Activated naive CD4-positive, alpha-beta T cell treated with anti-CD3 and anti-CD28 coated beads, Interleukin-2, amount 50 U/mL, for 72 hours (primary cell): Measurements from ENCODE around the gene ATG9A. TPM values are rescaled to one million over a fixed set of nuclear protein-coding genes. Genes with fewer than 3 reads are reported as not detected.
A peak's percentile ranks its signal among the peaks of the same experiment; 100 is the strongest.

Experiments used
- ATAC-seq, 2 donors: fragments of 150-1000 bp; cut with Tn5 transposase; 2 replicates each; pipeline ENCODE4 v1.10.0; 2021; ENCODE audit warnings: mild to moderate bottlenecking in 2 of 2, moderate library complexity in 2 of 2
- DNase-seq, 2 donors: peaks; one replicate each; pipeline ENCODE4 v3.0.0; 2021 to 2022; ENCODE audit warnings: low spot score in 2 of 2
- H3K27ac Mint-ChIP-seq, 2 donors: one replicate each; pipeline ENCODE4 v1.8.0; 2022; ENCODE audit warnings: mild to moderate bottlenecking in 2 of 2, mixed read lengths in 2 of 2
- H3K36me3 Mint-ChIP-seq, 2 donors: one replicate each; pipeline ENCODE4 v1.8.0; 2022; ENCODE audit warnings: mixed read lengths in 2 of 2
- H3K9me3 Mint-ChIP-seq, 2 donors: one replicate each; pipeline ENCODE4 v1.8.0; 2022; ENCODE audit warnings: mixed read lengths in 2 of 2
- total RNA-seq, 2 donors: library from RNA; stranded (reverse); gene quantifications; one replicate each; pipeline ENCODE4 v1.2.3, GENCODE V29; 2022

ATG9A gene
- total RNA-seq, 2 donors from 2014 or later, result 49.1 to 80.6 TPM

GRCh38 chr2:219215871-219216534 lies 13.4 kb downstream of the ATG9A start:
- H3K27ac Mint-ChIP-seq, result peak overlapping the region in 1 of 2 donors; percentile 65
- peaks cover 15 to 42% of the 10 kb centered on the region in 2 donors for H3K36me3 Mint-ChIP-seq

DNA sequence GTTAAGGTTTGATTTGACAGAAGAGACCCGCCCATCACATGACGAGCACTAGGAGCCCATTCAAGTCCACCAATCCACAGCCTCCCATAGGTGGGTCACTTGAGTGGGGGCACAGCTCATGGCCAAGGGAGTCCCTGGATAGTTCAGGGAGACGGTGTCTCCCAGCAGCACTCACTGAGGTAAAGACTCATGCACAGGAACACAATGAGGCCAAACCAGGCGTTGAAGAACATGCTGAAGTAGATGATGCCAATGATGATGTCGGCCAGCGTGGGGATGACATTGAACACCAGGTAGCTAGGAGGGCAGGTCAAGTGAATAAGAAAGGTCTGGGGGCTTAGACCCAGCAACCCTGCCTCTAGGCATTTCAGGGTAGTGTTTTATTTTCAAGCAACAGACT lies 14.7 kb downstream of the ATG9A start:
- ATAC-seq, result no peak
- H3K36me3 Mint-ChIP-seq, result peaks cover 15 to 41% of the 10 kb centered on the region in 2 donors
- no peak for DNase-seq
- no peaks in the 10 kb centered on the region for H3K9me3 Mint-ChIP-seq
- peak overlapping the region in 1 of 2 donors; percentile 48 for H3K27ac Mint-ChIP-seq

More at GRCh38 chr2:219215871-219216534, 13.4 kb downstream of the ATG9A start:
- ATAC-seq (no peak), DNase-seq (no peak)
- no peaks in the 10 kb centered on the region for H3K9me3 Mint-ChIP-seq

DNA sequence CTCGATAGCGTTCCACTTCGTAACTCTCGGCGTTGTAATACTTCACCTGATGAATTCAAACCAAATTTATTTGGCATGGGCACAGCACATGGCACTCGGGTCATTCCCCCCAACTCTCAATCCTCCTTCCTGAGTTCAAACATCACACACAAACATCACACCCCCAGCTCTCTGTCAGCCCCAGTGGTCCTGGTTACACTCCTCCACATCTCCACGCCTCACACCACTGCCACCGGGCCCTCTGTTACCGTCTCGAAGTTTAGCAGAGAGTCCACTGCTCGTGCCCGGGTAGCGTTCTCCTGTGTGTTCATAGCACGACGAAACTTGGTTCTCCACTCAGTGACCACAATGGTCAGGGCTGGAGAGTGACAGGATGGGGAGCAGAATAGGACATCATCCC lies 15.3 kb downstream of the ATG9A start:
- Mint-ChIP-seq H3K27ac (peak overlapping the region; percentile 48 to 63), H3K36me3 (peaks cover 9 to 35% of the 10 kb centered on the region in 2 donors), H3K9me3 (no peaks in the 10 kb centered on the region)
- ATAC-seq, result no peak
- no peak for DNase-seq

GRCh38 chr2:219213486-219214071 lies 15.9 kb downstream of the ATG9A start:
- ATAC-seq (no peak), DNase-seq (no peak)
- Mint-ChIP-seq H3K36me3 (peaks cover 9 to 34% of the 10 kb centered on the region in 2 donors), H3K27ac (no peak overlapping the region), H3K9me3 (no peaks in the 10 kb centered on the region)

- Mint-ChIP-seq H3K36me3 (peaks cover 9 to 34% of the 10 kb centered on the region in 2 donors), H3K27ac (no peak overlapping the region), H3K9me3 (no peaks in the 10 kb centered on the region)
- no peak for DNase-seq
- no peak for ATAC-seq
Observed at GRCh38 chr2:219213026-219213415, 16.4 kb downstream of the ATG9A start.

DNA sequence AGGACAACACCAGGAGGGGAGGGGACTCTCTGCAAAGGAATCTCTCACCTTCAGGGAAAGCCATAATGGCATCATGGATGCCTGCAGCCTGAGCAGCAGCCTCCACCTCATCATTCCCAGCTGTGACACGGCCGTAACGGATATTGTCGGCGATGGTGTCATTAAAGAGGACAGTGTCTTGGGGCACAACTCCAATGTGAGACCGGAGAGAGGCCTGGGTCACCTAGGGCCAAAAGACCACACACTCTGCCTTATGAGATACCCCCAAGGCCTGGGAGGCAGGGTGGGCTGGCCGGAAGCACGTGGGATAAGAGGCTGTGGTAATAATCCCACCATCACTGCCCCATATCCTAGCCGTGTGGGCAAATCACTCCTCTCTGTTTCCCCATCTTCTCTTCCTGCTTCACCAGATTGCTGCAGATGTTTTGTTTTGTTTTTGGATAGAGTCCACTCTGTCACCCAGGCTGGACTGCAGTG lies 18.5 kb downstream of the ATG9A start:
- DNase-seq (no peak), ATAC-seq (no peak)
- Mint-ChIP-seq H3K36me3 (peaks cover 9 to 28% of the 10 kb centered on the region in 2 donors), H3K9me3 (no peaks in the 10 kb centered on the region), H3K27ac (peak overlapping the region; percentile 70 to 82)

DNA sequence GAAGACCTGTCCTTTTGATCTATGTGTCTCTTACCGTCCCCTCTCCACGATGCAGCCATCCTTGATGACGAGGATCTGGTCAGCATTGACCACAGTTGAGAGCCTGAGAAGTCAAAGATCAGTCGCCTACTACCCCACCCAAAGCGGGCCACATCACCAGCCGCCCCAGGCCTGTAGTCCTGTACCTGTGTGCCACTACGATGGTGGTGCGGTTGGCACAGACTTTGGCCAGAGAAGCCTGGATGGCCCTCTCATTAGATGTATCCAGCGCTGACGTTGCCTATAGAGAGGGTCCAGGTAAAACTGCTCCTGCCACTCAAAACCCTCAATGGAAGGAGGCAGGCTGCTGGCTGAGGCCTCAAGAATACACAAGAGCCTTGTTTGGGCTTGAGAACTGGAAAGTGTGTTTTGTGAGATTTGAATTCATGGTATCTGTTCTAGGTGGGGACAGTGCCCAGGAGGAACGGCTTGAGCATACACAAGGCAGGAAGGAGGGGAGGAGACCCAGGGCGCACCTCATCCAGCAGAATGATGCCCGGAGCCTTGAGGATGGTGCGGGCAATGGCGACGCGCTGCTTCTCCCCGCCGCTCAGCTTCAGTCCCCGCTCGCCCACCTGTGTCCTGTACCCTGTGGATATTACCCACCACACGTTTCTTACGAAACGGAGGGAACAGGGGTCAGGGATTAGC lies 19.1 kb downstream of the ATG9A start:
- Mint-ChIP-seq H3K27ac (peak overlapping the region in 1 of 2 donors; percentile 74), H3K9me3 (no peaks in the 10 kb centered on the region), H3K36me3 (peaks cover 9 to 28% of the 10 kb centered on the region in 2 donors)
- no peak for ATAC-seq
- DNase-seq, result no peak

DNA sequence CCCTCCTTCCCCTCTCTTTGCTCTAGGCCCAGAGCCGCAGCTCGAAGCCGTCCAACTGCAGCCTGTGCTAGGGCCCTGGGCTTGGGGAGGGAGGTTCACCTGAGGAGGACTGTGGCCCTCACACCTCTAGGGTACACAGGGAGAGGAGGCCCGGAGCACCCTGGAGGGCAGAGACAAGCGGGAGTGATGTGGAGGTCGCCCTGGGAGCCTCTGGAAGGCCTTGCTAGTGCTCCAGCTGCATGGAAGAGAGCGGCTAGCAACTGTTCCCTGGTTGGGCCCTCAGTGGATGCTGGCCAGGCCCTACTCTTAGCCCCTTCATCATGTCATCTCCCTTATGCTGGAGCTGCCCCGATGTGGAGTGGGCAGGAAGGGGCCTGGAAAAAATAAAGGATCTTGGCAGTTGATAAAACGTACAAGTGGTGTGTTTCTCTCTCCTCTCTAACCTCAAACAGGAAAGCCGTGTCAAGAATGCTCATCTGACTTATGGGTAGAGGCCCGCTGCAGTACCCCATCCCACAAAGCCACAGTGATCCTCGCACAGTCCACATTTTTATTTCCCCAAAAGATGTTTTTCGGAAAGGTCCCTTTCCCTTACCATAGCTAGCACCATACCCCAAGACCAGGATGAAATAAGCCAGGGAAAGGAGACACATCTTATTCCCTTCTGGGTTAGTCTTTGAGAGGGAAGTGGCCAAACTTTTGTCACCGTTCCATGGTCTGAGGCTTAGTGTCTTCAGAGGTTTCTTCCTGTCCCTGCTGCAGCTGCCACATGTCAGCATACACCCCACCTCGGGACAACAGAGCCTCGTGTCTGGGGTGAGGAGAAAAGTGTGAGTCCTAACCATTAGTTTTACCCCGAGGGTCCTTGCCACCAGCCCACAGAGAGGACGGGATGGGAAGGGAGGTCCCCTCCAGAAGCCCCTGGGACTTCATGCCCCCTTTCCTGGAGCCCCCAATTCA lies 19.9 kb downstream of the ATG9A start:
- H3K36me3 Mint-ChIP-seq, result peaks cover 4 to 30% of the 10 kb centered on the region in 2 donors
- DNase-seq (no peak), ATAC-seq (no peak)
- peaks cover 0 to 2% of the 10 kb centered on the region in 2 donors for H3K9me3 Mint-ChIP-seq
- H3K27ac Mint-ChIP-seq, result peak overlapping the region; percentile 72 to 77

DNA sequence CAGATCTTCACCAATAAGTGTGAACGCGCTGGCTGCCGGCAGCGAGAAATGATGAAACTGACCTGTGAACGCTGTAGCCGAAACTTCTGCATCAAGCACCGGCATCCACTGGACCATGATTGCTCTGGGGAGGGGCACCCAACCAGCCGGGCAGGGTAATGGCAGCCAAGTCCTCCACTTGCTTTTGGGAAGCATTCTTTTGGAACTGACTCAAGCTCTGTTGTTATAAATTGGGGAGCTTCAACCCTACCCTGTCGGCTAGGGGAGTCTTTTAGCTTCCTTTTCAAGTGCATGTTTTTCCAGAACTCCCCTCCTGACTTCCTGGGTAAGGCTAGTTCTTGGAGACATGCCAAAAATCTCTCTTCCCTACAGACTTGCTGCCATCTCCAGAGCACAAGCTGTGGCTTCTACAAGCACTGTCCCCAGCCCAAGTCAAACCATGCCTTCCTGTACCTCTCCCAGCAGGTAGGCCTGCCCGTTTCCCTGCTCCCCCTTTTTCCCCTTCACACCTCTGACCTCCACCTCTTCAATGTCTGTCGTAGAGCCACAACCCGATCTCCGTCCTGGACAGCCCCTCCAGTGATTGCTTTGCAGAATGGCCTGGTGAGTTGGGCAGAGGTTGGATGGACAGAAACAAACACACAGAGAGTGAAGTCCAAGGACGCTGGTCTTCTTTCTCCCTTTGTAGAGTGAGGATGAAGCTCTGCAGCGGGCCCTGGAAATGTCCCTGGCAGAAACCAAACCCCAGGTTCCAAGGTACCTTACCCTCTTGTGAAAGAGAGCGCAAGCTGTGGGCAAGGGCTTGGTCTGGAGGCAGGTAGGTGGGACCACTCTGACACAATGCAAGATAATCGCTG lies 21.3 kb downstream of the ATG9A start:
- peaks cover 0 to 4% of the 10 kb centered on the region in 2 donors for H3K9me3 Mint-ChIP-seq
- peak overlapping the region; percentile 10 to 72 for H3K27ac Mint-ChIP-seq
- no peak for DNase-seq
- peaks cover 0 to 21% of the 10 kb centered on the region in 2 donors for H3K36me3 Mint-ChIP-seq
- ATAC-seq, result no peak

GRCh38 chr2:219207134-219207883 lies 22.1 kb downstream of the ATG9A start:
- Mint-ChIP-seq H3K36me3 (peaks cover 0 to 13% of the 10 kb centered on the region in 2 donors), H3K9me3 (peaks cover 0 to 4% of the 10 kb centered on the region in 2 donors), H3K27ac (peak overlapping the region; percentile 9 to 72)
- no peak for DNase-seq
- no peak for ATAC-seq

DNA sequence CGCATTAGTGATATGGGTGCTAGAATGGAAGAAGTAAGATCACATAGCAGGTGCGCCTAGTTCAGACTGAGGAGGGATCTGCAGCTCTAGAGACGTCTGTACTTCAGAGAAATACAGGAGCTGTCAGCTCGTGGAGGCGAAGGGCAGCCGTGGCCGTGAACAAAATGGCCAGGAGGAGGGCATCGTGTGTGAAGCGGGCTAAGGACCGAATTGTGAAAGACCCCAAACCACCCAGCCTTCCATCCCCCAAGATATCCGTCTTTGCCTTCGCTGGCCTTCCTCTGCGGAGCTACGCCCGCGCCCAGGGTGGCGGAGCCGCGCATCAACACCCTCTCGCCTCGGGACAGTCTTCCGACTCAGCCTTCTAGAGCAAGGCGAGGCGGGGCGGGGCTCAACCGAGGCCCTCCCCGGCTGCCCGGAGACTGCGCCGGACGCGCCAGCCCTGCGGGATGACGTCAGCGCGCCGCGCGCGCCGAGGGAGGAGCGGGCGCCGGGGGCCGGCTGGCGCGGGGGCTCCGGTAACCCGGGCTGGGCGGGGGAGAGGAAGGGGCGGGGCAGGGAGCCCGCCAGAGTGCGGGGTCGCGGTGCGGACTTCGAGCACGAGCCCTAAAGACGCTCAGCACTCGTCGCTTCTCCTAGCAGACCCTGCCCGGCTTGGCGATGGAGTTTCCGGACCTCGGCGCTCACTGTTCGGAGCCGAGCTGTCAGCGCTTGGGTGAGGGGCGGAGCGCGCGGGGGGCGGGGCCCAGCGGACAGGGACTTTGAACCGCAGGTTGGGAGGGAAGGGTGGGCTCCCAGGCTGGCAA lies 22.9 kb downstream of the ATG9A start, which contains the start of gene ZFAND2B:
Gene ZFAND2B, plus strand, starts transcription at position 455 of the 806 bp plus-strand sequence. Its CDS starts 206 bp downstream, at position 661.
- Mint-ChIP-seq H3K9me3 (peaks cover 0 to 4% of the 10 kb centered on the region in 2 donors), H3K36me3 (peaks cover 0 to 8% of the 10 kb centered on the region in 2 donors), H3K27ac (peak within 1 kb of the TSS; percentile 89 to 97)
- ATAC-seq (peak; percentile 97 to 98), DNase-seq (peak; percentile 95 to 99)

DNA sequence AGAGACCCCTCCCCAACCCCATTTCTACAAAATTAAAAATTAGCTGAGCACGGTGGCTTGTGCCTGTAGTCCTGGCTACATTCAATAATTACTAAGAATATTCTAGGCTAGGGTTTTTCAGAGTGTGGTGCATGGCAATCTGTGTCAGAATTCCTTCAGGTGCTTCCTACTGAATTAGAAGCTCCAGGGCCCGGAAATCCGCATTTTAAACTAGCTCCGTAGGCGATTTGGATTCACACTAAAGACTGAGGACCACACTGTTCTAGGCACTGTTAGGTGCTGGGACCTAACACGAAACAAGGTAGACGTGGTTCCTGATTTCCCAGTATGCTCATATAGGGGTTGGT lies 23.5 kb downstream of the ATG9A start:
- Mint-ChIP-seq H3K36me3 (peaks cover 0 to 11% of the 10 kb centered on the region in 2 donors), H3K27ac (peak overlapping the region; percentile 89 to 97), H3K9me3 (peaks cover 0 to 4% of the 10 kb centered on the region in 2 donors)
- ATAC-seq (no peak), DNase-seq (no peak)

DNA sequence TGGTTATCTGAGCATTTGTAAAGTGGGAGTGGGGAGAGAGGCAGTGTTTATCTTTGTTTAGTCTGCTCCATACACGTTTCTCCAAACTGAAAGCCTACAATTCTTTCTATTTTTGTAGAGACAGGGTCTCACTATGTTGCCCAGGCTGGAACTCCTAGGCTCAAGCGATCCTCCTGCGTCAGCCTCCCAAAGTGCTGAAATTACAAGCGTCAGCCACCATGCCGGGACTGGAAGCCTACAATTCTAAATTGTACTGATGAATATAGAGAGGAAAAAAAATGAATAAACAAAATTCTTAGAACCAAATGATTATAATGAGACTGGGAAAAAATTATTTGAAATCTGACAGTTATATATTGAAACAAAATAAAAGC lies 24.3 kb downstream of the ATG9A start:
- Mint-ChIP-seq H3K9me3 (peaks cover 0 to 4% of the 10 kb centered on the region in 2 donors), H3K36me3 (peaks cover 0 to 15% of the 10 kb centered on the region in 2 donors), H3K27ac (no peak overlapping the region)
- DNase-seq, result no peak
- ATAC-seq, result no peak
